HG03039 (cell line): ENCODE measurements around the gene PTPRC.
A peak's percentile ranks its signal among the peaks of the same experiment; 100 is the strongest.

Experiments
- ATAC-seq: cut with Tn5 transposase; IDR thresholded peaks from one replicate; pipeline ENCODE4 v1.9.1; 2021; ENCODE audit warnings: mild to moderate bottlenecking, moderate library complexity; ENCODE audit not compliant: unreplicated experiment

PTPRC gene

GRCh38 chr1:198699167-198700015, 60.6 kb downstream of the PTPRC start:
- no peak for ATAC-seq

GRCh38 chr1:198700016-198700392, 61.2 kb downstream of the PTPRC start:
- no peak for ATAC-seq

GRCh38 chr1:198700396-198700795, 61.6 kb downstream of the PTPRC start:
- ATAC-seq = no peak

- ATAC-seq = no peak
These were observed 62.4 kb downstream of the PTPRC start for GRCh38 chr1:198701250-198701649.

GRCh38 chr1:198701766-198702539, 63.1 kb downstream of the PTPRC start:
- ATAC-seq = no peak

- no peak for ATAC-seq
These were observed 70.1 kb downstream of the PTPRC start for GRCh38 chr1:198708761-198709525.

- ATAC-seq = no peak
These were observed 73.0 kb downstream of the PTPRC start for GRCh38 chr1:198711837-198712236.

GRCh38 chr1:198713081-198713480, 74.2 kb downstream of the PTPRC start:
- ATAC-seq = no peak

- ATAC-seq = no peak
These were observed 75.4 kb downstream of the PTPRC start for GRCh38 chr1:198714271-198714670.

GRCh38 chr1:198716051-198716450, 77.2 kb downstream of the PTPRC start:
- no peak for ATAC-seq

- no peak for ATAC-seq
These were observed 78.7 kb downstream of the PTPRC start for GRCh38 chr1:198717510-198717909.

- ATAC-seq = no peak
These were observed 84.3 kb downstream of the PTPRC start for GRCh38 chr1:198723127-198723526.

GRCh38 chr1:198725090-198725489, 86.2 kb downstream of the PTPRC start:
- no peak for ATAC-seq

GRCh38 chr1:198726455-198726854, 87.6 kb downstream of the PTPRC start:
- no peak for ATAC-seq

GRCh38 chr1:198729195-198729863, 90.5 kb downstream of the PTPRC start:
- ATAC-seq = no peak

- ATAC-seq = no peak
These were observed 92.1 kb downstream of the PTPRC start for GRCh38 chr1:198730952-198731351.

- peak; percentile 89 for ATAC-seq
These were observed 95.6 kb downstream of the PTPRC start for GRCh38 chr1:198734323-198735008.

GRCh38 chr1:198741744-198742143, 102.9 kb downstream of the PTPRC start:
- ATAC-seq = no peak

- no peak for ATAC-seq
These were observed 108.3 kb downstream of the PTPRC start for GRCh38 chr1:198747127-198747526.

GRCh38 chr1:198749279-198749678, 110.4 kb downstream of the PTPRC start:
- no peak for ATAC-seq
